Fibroblast of skin of back (primary cell): ENCODE results near the gene HES7.
"Not testable (repeated sequence)": the region's sequence is repeated elsewhere in the genome, so short reads cannot be mapped to it uniquely, and the experiment has no call there.

Experiments
- DNase-seq: peaks from one replicate; pipeline ENCODE4 v3.0.0-alpha.2; 2013

Gene HES7

DNA sequence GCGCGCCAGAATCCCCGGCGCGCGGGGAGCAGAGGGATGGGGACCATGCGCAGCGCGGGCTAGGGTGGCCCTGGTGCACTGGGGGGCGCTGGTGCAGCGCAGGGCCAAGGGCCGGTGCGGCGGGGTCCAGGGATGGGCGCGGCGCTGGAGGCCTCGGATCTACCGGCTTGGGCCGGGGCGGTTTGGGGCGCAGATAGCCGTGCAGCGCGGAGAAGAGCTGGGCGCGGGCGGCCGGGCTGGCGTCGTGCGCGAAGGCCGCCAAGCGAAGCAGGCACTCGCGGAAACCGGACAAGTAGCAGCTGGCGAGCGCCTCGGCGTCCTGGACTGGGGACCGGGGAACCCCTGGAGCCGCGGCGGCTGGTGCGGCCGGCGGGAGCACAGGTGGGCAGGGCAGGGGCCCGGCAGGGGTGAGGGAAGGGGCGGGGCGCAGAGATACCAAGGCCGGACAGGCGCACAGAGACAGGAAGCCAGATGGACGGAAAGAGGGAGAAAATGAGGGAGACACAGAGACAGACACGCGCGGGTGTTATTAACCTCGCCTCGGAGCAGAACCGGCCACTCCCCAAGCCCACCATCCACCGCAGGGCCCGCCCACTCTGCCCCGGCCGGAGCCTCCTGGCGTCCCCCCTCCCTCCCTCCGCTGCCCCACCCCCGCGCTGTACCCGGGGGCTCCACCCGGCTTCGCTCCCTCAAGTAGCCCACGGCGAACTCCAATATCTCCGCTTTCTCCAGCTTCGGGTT lies 2.1 kb downstream of the HES7 start:
- peak; percentile 70 for DNase-seq

DNA sequence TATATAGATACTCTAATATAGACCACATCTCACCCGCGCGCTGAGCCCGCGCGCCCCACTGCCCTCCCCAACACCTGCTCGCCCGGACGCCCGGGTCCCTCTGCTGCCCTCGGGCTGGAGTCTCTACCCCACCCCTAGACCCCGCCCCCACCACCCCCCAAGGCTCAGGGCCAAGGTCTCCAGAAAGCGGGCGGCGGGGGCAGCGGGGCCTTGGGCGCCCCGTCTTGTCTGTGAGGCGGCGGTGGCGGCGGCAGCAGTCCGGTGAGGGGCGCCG lies 2.6 kb downstream of the HES7 start:
- DNase-seq = no peak

DNA sequence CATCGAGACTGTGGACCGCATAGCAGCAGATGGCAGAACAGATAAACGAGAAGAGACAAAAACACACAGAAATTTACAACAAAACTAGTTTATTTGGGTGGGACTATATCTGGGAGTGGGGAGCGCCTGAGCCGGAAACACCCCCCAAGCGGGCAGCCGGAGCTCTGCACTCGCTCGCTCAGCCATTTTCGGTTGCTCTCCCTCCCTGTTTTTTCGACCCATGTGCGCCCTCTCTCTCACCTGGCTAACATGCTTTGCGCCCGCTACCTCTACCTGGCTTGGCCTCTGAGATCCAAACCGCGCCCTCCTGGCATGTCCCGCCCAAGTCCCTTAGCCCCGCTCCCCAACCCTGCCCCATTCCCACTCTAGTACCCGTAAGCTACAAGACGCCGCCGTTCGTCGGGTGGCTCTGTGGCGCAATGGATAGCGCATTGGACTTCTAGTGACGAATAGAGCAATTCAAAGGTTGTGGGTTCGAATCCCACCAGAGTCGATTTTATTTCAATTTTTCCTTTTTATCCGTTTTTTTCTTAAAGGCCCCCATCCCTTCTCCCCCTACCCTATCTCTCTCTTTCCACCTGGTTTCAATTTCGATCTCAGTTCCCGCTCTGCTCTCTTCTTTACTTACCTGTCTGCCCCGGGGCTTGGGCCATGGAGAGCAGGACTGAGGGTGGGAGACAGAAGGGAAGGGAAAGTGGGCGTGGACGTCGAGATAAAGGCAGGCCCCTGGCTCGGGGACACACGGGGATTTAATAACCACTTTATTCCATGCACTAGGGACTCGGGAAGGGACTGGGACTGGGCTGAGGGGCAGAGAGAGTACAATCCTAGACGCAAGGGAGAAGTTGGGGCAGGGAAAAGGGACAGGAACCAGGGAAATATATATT lies 3.1 kb downstream of the HES7 start:
- DNase-seq = peak; percentile 79

DNA sequence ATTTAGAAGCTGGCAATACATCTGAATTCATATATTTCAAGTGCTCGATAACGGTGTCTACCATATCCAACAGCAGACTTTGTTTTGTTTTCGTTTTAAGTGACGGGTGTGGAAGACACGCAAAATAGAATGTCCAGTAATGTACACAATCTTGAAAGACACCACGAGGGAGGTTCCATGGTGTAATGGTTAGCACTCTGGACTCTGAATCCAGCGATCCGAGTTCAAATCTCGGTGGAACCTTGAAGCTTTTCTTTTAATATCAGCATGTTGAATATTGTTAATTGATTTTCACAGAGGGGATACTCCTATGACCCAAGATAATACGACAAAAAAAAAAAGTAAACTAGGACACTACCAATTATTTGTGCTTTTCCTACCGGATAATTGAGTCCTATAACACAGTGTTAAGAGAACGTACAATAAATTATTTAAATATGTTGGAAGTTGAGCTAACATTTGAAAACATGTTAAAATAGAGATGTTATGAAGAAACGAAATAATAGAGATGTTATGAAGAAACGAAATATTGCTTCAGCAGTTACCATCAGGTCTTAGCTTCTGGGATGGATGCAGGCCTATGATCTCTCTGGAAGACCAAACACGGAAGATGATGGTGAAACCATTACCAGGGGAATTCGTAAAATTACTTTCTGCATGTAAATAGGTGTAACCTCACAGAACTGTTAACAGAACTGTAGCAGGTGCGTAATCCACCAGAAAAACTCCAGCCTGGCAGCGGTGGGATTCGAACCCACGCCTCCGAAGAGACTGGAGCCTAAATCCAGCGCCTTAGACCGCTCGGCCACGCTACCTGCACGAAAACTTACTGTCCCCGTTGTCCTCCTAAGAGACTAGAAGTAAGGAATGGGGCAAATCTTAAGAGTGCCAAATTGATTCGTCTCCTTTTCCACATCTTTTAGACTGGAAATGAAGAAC lies 4.1 kb downstream of the HES7 start:
- DNase-seq = peak; percentile 92

DNA sequence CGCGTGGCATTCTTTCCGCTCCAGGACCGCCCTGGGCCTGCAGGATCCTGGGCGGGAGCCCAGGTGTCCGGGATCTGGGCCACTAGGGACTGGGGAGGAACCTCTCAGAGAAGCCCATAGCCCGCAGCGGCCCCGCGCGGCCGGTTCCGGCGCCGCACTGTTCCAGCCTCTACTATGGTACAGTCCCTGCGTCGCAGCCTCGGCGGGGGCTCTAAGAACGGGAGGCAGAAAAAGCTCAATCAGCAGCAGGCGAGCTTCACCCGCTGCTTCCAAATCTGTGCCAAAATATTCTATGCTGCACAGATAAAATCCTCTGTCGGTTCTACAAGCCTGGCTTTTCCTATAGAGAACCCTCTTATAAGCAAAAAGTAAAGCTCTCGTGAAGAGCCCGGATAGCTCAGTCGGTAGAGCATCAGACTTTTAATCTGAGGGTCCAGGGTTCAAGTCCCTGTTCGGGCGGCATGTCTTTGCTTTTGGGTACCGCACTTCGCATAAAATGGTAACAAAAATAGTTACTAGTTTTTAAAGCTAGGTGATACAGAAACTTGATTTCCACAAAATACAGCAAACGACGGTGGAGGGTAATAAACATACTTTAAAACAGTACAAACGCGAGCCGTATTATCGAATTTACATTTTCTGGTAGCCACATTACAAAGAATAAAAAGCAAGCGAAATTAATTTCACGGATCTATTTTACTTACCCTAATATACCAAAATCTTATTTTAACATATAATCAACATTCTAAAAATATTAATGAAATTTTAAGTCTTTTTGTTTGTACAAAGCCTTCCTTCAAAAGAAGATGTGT lies 4.9 kb downstream of the HES7 start:
- peak; percentile 80 for DNase-seq

DNA sequence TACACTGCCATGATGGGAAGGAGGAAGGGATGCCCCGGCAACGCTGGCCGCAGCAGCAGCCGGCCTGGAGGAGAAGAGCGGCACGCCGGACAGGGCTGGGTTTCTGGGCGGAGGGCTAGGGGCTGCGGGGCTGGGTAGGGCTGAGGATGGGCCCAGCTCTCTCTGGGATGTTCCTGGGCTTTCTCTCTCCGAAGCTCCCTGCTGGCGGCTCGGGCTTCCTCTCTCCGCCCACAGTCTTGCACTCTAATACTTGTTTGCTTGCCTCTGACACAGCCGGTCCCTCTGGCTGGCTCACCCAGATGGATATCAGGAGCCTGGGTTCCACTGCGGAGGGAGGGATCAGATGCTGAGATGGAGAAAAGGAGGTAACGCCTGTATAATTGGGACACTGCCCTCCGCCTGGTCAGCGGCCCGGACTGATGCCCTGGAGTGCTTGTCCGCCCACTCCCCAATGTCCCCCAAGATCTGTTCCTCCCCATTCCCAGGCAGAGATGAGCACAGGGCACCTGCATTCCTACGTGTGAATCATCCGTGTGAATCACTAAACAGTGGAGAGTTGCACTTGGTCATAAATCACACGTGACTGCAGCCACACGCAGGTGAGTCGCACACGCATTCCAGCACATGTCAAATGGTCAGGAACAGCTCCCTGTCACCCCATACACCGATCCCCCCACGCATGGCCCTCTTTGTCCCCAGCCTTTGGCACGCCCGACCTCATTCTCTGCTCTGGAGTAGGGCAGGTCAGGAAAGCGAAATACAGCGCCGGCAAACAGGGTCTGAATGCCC lies 5.7 kb downstream of the HES7 start, which contains the start of gene ALOXE3:
ALOXE3 (minus strand) TSS at position 535 of the 789 bp plus-strand sequence; CDS start at position 11, 524 bp downstream.
- DNase-seq = peak; percentile 60

DNA sequence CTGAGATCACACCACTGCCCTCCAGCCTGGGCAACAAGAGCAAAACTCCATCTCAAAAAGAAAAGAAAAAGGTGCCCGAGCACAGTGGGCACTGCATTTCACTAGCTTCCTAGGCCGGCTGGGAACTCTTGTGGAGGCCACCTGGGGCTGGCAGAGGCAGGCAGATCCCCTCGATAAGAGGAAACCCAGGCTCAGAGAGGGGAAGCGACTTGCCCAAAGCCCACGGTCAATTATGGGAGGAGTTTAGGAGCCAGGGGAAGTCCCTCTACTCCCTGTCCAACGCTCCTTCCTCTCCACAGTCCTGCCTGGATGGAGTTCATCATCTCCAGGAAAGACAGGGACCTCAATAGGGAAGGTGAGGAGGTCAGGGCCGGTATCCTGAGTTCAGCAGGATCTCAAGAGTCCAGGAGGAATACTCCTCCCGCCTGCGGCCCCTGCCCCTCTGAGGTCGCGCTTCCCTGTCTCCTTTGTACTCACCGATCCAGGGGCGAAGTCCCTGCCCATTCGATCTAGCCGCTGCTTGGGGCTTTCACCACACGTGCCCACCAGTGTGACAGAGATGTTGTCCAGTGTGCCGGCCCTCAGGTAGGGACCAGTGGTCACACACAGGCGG lies 6.4 kb downstream of the HES7 start:
- DNase-seq = no peak

DNA sequence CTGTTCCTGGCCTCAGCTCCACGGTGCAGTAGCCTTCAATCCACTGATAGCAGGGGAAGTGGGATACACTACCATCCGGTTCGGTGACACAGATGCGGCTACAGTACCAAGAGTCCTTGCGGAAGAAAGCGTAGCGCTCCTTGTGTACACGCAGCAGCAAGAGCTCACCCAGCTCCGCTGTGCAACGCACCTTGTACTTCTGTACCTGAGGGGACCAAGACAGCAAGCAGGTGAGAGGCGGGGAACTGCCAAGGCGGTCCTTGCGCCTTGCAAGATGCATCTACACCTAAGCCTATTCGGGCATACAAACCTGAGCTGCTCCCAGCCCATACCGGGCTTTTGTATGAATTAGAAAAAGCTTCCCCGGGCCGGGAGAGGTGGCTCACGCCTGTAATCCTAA lies 7.1 kb downstream of the HES7 start:
- no peak for DNase-seq

DNA sequence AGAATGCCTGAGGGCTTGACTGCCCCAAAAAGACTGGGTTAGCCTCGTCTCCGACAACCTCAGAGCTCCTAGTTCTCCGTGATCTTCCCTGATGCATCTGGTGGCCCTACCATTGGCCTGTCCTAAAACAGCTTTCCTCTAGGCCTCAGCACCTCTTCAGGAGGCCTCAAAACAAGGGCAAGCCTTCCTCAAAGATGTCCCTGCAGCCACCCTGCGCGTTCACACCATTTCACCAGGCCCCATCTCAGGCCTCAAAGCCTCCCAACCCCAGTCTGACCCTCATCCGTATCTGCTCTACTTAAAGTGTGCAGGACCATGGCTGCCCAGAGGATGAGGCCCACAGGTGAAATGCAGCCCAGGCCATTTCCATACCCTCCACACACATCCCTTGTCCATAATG lies 13.0 kb downstream of the HES7 start:
- DNase-seq = no peak

DNA sequence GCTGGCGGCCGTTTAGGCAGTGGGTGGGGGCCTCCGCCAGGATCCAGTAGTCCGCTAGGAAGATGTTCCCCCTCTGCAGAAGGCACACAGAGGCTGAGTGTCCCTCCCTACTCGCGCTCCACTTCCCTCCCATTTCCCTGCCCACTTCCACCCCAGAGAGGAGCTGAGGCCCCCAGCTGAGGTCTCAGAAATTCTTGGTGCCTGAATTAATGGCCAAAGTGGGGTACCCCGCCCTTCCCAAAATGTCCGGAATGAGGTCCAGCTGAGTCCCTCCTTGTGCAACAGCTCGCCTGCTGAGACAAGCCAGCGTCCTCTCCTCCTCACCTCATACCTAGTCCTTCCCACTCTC lies 13.5 kb downstream of the HES7 start:
- no peak for DNase-seq

DNA sequence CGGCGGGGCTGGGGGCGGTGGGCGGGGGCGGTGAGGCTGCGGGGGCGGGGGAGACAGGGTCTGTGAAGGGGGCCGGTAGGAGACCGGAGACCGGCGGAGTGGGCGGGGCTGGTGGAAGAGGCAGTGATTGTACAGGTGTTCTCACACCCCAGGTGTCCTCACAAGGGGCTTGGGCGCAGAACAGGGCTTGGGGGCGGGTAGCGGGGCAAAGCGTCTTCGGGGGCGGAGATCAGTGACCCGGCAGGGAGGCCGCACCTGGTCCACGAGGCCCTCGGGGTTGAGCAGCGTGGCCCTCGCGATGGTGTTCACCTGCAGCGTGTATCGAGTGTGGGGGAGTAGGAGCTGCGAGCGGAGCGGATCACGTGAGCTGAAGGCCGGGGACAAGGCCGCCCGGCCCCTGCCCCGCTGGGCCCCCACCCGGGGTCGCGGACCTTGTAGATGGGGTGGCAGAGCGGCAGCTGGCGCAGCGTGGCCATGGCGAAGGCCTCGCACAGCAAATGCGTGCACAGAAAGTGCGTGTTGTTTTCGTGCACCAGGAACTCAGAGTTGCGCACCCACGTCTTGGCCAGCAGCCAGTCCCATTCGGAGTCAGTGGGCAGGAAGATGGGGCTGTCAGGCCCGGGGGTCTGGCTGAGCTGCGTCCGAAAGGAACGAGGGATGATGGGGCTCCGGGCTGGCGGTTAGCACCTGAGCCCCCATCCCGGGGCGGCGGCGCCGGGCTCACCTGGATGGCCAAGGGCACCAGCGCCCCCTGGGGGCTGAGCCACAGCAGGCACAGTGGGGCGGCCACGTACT lies 14.0 kb downstream of the HES7 start:
- DNase-seq = no peak

DNA sequence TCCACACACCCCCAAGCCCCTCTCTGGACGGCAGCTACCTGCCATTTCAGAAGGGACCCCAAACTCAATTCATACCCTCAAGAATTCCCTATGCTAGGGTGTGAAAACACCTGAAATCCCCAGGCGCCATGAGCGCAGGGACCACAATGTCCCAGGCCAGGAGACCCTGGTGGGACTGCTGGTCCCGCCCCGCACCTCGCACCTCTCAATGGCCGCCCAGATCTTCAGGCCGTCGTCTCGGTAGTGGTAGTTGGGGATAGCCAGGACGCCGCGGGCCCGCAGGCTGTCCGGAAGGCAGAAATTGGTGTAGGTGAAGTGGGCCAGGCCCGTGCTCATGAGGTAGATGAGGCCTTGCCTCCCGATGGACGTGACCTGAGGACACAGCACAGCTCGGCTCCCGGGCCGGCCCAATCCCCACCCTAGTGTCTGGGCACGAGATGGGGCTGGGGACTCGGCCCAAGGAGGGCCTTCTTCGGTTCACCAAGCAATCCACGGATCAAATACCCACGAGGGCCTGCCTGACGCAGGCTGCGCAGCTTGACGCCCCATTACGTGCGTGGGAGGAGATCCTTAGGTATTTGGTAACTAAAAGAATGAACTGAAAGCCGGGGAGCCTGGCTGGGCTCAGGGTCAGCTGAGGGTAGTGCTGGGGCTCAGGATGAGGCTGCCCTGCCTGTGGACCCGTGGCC lies 14.8 kb downstream of the HES7 start:
- no peak for DNase-seq

DNA sequence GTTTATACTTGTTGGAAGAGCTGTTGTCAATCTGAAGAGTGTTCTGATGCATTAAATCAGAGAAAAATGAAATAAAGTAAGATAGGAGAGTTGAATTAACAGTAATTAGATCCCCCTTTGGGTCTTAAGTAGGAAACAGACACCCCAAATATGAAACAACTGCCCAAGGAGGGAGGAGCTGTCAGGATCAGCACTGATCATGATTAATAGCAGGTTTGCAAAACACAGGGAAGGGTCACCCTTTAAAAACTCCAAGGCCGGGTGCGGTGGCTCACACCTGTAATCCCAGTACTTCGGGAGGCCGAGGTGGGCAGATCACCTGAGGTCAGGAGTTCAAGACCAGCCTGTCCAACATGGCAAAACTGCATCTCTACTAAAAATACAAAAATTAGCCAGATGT lies 16.9 kb downstream of the HES7 start:
- DNase-seq = not testable (repeated sequence)

DNA sequence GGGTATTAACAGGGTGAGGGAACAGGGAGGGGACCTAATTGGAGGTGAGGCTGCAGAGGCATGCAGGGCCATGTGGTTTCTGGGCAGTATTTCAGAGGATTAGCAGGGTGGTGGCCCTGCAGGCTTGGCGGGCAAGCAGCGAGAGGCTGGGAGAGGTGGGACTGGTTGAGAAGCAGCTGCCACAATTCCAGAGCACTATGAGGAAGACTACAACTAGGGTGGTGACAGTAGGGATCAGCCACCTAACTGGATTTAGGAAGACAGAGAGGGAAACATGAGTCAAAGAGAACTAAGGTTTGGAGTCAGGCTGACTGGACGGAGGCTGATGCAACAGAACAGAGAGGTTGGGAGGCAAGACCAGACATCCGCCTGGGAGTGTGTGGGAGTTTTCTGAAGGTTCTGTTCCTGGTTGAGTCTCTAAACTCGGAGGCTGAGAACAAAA lies 17.9 kb downstream of the HES7 start:
- peak; percentile 30 for DNase-seq

DNA sequence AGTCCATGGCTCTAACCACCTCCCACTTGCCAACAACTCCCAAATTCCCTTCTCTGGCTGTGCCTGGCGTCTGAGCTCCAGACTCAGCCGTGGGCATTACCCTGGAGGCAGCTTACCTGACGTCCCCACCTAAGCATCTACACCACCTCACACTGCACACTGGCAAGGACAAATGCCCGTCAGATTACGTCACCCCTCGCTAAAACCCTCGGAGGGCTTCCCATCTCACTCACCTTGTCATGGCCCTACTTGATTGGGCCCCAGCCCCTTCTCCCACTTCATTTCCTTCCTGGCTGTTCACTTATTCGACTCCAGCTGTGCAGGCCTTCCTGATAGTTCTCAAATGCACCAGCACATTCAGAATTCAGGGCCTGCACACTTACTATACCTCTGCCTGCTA lies 19.0 kb downstream of the HES7 start:
- DNase-seq = no peak

DNA sequence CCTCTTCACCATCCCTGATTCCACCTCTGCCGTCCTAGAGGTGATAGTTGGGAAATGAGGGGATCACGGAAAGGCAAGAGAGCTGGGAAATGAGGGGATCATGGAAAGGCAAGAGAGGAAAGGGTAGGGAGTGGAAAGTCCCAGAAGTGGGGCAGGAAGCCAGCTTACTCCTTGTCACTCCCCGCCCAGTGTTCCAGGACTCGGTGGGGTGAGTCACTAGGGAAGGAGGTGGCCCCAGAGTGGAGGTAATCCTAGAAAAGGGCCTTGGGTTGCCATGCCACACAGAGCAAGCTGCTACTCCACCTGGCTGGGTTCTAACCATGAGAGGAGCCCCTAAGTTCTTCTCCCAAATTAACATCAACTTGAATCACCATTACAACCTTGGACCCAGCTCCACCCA lies 20.4 kb downstream of the HES7 start:
- DNase-seq = no peak

DNA sequence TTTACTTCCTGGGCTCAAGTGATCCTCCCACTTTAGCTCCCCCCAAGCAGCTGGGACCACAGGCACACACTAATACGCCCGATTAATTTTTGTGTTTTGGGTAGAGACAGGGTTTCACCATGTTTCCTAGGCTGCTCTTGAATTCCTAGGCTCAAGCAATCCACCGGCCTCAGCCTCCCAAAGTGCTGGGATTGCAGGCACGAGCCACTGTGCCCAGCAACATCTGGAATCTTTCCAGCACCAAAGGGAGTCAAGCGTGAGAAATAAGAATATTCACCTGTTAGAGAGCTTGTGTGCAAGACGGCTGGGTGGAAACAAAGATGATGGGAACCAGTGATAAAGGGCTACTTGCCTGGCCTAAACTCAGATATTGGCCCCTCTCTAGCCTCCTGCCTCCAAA lies 22.2 kb downstream of the HES7 start:
- DNase-seq = no peak

DNA sequence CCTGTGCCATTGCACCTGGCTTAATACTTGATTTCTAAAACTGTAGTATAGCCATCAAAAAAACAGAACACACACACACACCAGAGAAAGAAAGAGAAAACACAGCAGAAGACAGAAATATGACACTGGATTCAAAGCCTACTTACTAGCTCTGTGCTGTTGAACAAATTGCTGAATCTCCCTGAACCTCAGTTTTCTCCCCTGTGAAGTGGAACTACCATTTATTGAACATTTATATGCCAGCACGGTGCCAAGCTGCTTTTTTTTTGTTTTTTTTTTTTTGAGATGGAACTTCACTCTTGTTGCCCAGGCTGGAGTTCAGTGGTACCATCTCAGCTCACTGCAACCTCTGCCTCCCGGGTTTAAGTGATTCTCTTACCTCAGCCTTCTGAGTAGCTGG lies 23.1 kb downstream of the HES7 start:
- DNase-seq = no peak

DNA sequence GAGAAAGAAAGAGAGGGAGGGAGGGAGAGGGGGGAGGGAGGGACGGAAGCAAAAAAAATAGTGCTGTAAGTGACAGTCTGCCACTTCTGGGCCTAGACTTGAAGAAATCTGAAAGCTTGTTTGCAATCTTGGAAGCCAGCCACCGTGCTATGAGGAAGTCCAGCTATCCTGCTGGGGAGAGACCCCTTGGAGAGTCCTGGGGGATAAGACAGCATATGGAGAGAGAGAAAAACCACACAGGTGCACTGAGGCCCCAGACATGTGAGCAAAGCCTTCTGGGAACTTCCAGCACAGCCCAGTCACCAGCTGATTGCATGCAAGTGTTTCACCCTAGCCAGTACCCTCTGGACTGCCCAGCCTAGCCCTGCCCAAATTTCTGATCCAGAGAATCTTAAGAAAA lies 23.8 kb downstream of the HES7 start:
- no peak for DNase-seq
